Heart right ventricle (tissue), 16 donors: Measurements from ENCODE around the gene SPEG. TPM values are rescaled to one million over a fixed set of nuclear protein-coding genes. Genes with fewer than 3 reads are reported as not detected.
A peak's percentile ranks its signal among the peaks of the same experiment; 100 is the strongest.

ENCODE experiments used
- ATAC-seq, 8 donors: fragments of 200-7000 bp; cut with Tn5 transposase; one replicate each; pipeline ENCODE4 v1.9.1; 2020; ENCODE audit warnings: mild to moderate bottlenecking in 8 of 8, moderate library complexity in 8 of 8, moderate number of reproducible peaks in 1 of 8
- DNase-seq, 2 donors: peaks; one replicate each; pipeline ENCODE4 v3.0.0-alpha.2; 2020
- H3K27ac ChIP-seq, 10 donors: fragments of 200-600 bp; sonication (generic) in 2 of 10; one replicate each; pipeline versions ENCODE4 v1.5.0 to v1.8.0; 2020 to 2022; ENCODE audit warnings: mild to moderate bottlenecking in 3 of 10
- H3K27me3 ChIP-seq, 7 donors: fragments of 200-600 bp; one replicate each; pipeline ENCODE4 v1.8.0; 2021 to 2022; ENCODE audit warnings: mild to moderate bottlenecking in 2 of 7
- H3K36me3 ChIP-seq, 9 donors: fragments of 200-600 bp; sonication (generic) in 1 of 9; one replicate each; pipeline versions ENCODE4 v1.5.0 to v1.8.0; 2020 to 2022; ENCODE audit warnings: mild to moderate bottlenecking in 2 of 9
- H3K4me1 ChIP-seq, 9 donors: fragments of 200-600 bp; sonication (generic) in 1 of 9; one replicate each; pipeline versions ENCODE4 v1.5.0 to v1.8.0; 2020 to 2022; ENCODE audit warnings: mild to moderate bottlenecking in 4 of 9
- H3K4me3 ChIP-seq, 10 donors: fragments of 200-600 bp; sonication (generic) in 2 of 10; one replicate each; pipeline versions ENCODE4 v1.5.0 to v1.8.0; 2020 to 2022; ENCODE audit warnings: mild to moderate bottlenecking in 7 of 10, moderate library complexity in 2 of 10
- H3K9me3 ChIP-seq, 11 donors: fragments of 200-600 bp in 10 of 11; sonication (generic) in 2 of 11; one replicate each; pipeline versions ENCODE4 v1.5.0 to v1.8.0; 2013 to 2022; ENCODE audit warnings: mild to moderate bottlenecking in 2 of 11, control low read depth in 1 of 11, moderate library complexity in 1 of 11
- WGBS, 2 donors: extraction: QIAGEN DNeasy Blood & Tissue Kit; methylation state at CpG; one replicate each; pipeline ENCODE4 v1.1.7; 2013; ENCODE audit warnings: inconsistent platforms in 1 of 2; 5-methylcytosine and 5-hydroxymethylcytosine counted together
- intact Hi-C, 10 donors: fragments of 100-400 bp; cut with DNase I; formaldehyde crosslinking; loops; one replicate each; pipeline versions ENCODE4 v1.11.1 to v1.14.2; 2022
- polyA plus RNA-seq, 2 donors: library from polyadenylated mRNA; stranded (reverse); fragments of 200-250 nt; gene quantifications; one replicate each; pipeline ENCODE4 v1.2.3, GENCODE V29; 2013
- total RNA-seq, 10 donors: library from RNA; stranded (reverse); fragmentation: NEBNext Ultra II Directional in 3 of 10; extraction: Animal tissue kit (Norgen Biotek cat#: 25700) in 3 of 10; gene quantifications; one replicate each; pipeline versions ENCODE4 v1.2.1 to v1.2.4, GENCODE V29; 2021 to 2023
- TF ChIP-seq, protein P1 (sequence below), 9 donors: fragments of 200-600 bp; sonication (generic) in 2 of 9; IDR thresholded peaks; one replicate each; pipeline versions ENCODE4 v1.5.0 to v1.8.0; 2021 to 2022; ENCODE audit warnings: antibody characterized with exemption in 9 of 9, mild to moderate bottlenecking in 5 of 9, moderate library complexity in 1 of 9
- donor health status: Arrhythmogenic right ventricular cardiomyopathy.
- donor health status: ischemic (EF 13 %, LVEDD 7.1; RV severe dilation, severe dysfunction).
- donor health status: healthy with polysubstance abuse.
- donor health status: DM: no; HTN: yes; CAD: no.
- donor health status: DM: no; HTN: no; CAD: no.
- donor health status: ischemic (EF 25% LVEDD 6.9; RV normal size, moderate dysfunction).
- donor health status: ischemic (EF 25% LVEDD 5.7; RV mildly dilated, moderate dysfunction).
- donor health status: healthy.
- donor health status: DM: yes; HTN: yes; CAD: no.
- donor health status: Ischemic cardiomyopathy.
- donor health status: ischemic (EF 35%, LVEDD 5.7; RV mildly dilated, moderate dysfunction).
- donor health status: nonischemic (EF 11% LVEDD 7.7; RV severe dilation, severe dysfunction).
- donor health status: DM: yes; HTN: yes; CAD: no.
- donor health status: PGD.
- donor health status: ischemic (EF 29% LVEDD 5.4; RV normal size, mild dysfunction).
- donor health status: nonischemic (EF 23%, LVEDD 6.1; RV moderate dilation, normal function).

Gene SPEG
- total and polyA plus RNA-seq, 12 donors = 62.9 to 151 (median 120) TPM

DNA sequence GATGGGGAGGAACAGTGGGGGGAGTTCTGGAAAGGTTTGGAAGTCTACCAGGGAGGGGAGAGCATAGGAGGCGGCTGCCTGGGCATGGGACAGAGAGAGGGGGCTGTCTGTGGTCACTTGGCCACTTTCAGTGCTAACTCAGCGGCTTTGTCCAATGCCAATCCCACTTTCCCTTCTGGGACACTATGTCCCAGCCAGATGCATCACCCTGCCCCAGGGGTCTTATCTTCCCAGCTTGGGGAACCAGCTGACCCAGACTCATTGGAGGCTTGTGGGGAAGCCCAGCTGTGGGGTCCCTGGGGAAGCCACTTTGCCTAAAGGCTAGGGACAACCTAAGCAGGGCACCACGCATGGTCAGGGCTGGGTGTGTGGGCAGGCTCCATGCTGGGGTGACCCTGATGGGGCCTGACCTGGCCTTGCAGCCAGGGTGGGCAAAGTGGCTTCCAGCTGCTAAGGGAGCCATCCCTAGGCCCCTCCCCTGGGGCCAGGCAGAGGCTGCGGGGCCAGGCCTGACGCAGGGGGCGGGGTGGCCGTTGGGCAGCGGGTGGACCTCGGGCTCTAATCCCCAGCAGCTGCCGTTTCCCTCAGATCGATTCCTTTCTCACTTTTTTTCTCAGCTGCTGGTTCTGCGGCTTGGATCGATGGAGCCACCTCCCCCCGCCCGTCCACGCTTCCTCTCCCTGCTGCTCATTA lies 78.0 kb downstream of the SPEG start:
- peaks cover 5 to 50% (median 30%) of the 10 kb centered on the region in 9 donors for H3K4me1 ChIP-seq
- TF ChIP-seq, protein P1, sequence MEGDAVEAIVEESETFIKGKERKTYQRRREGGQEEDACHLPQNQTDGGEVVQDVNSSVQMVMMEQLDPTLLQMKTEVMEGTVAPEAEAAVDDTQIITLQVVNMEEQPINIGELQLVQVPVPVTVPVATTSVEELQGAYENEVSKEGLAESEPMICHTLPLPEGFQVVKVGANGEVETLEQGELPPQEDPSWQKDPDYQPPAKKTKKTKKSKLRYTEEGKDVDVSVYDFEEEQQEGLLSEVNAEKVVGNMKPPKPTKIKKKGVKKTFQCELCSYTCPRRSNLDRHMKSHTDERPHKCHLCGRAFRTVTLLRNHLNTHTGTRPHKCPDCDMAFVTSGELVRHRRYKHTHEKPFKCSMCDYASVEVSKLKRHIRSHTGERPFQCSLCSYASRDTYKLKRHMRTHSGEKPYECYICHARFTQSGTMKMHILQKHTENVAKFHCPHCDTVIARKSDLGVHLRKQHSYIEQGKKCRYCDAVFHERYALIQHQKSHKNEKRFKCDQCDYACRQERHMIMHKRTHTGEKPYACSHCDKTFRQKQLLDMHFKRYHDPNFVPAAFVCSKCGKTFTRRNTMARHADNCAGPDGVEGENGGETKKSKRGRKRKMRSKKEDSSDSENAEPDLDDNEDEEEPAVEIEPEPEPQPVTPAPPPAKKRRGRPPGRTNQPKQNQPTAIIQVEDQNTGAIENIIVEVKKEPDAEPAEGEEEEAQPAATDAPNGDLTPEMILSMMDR (IDR thresholded peaks at IDR 0.05) = no peak
- H3K36me3 ChIP-seq = no peaks in the 10 kb centered on the region
- no peak overlapping the region for H3K27ac ChIP-seq
- H3K27me3 ChIP-seq = peaks cover 0 to 88% (median 60%) of the 10 kb centered on the region in 7 donors
- intact Hi-C loops = no loop called here
- H3K4me3 ChIP-seq = no peak overlapping the region
- 36 to 50% methylated on average over 16 of the region's 16 CpGs for WGBS, 2 donors
- ATAC-seq = no peak
- H3K9me3 ChIP-seq = no peaks in the 10 kb centered on the region
- no peak for DNase-seq

DNA sequence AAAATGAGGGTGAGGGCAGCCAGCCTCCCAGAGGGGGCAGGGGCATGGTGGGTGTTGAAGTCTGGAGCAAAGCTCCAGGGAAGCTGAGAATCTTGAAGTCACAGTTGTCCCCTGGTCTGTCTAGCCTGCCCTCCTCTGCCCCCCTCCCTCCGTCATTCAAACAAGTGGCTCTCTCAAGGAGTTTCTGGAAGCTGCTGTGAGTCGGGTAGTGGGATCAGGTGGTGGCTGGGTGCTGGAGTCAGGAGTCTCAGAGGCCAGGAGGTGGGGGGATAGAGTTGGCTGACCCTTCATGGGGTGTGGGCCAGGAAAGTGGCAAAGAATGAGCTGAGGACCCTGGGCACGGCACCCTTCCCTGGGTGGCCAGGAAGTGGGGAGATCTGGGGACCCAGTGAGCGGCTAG lies 79.1 kb downstream of the SPEG start:
- Histone ChIP-seq H3K9me3 (no peaks in the 10 kb centered on the region), H3K4me3 (peak overlapping the region in 1 of 10 donors; percentile 24), H3K27me3 (peaks cover 0 to 94% (median 60%) of the 10 kb centered on the region in 7 donors), H3K27ac (no peak overlapping the region), H3K36me3 (no peaks in the 10 kb centered on the region), H3K4me1 (peaks cover 5 to 39% (median 25%) of the 10 kb centered on the region in 9 donors)
- ATAC-seq (no peak), DNase-seq (no peak)
- intact Hi-C loops = no loop called here
- WGBS, 2 donors = 10 to 29% methylated on average over 4 of the region's 4 CpGs
- TF ChIP-seq, protein P1 (IDR thresholded peaks at IDR 0.05) = no peak

DNA sequence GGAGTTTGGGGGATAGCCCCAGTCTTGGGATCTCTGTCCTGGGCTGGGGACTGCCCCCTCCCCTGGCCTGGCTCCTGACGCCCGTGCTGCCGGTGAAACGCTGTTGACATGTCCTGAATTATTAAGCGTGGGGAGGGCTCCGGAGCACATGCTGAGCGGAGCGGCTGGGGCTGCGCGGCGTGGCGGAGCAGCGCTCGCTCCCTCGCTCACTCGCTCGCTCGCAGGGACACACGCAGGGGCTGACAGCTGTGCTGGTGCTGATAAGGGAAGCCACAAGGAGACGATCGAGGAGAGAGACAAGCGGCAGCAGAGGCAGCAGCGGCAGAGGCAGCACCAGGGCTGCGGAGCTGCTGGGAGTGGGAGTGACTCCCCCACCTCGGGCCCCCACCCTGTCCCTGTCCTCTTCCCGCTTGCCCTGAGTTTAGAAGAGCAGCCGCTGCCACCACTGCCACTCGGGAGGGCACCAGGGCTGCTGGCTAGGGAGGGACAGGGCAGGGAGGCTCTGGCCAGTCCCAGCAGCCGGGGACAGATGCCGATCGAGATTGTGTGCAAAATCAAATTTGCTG lies 79.6 kb downstream of the SPEG start, which contains the start of gene ASIC4:
ASIC4 (plus strand) TSS at position 287 of the 566 bp plus-strand sequence; CDS start at position 530, 243 bp downstream.
- intact Hi-C loops = no loop called here
- TF ChIP-seq, protein P1 (IDR thresholded peaks at IDR 0.05) = no peak
- Histone ChIP-seq H3K27me3 (peaks cover 0 to 94% (median 60%) of the 10 kb centered on the region in 7 donors), H3K36me3 (no peaks in the 10 kb centered on the region), H3K9me3 (no peaks in the 10 kb centered on the region), H3K4me3 (peak within 1 kb of the TSS in 3 of 10 donors; percentile 9 to 24 (median 19)), H3K27ac (no peak within 1 kb of the TSS), H3K4me1 (peaks cover 5 to 35% (median 20%) of the 10 kb centered on the region in 9 donors)
- peak in 1 of 2 donors; percentile 23 for DNase-seq
- peak in 6 of 8 donors; percentile 3 to 34 (median 20) for ATAC-seq
- 5% methylated on average over 31 of the region's 31 CpGs for WGBS, 2 donors

DNA sequence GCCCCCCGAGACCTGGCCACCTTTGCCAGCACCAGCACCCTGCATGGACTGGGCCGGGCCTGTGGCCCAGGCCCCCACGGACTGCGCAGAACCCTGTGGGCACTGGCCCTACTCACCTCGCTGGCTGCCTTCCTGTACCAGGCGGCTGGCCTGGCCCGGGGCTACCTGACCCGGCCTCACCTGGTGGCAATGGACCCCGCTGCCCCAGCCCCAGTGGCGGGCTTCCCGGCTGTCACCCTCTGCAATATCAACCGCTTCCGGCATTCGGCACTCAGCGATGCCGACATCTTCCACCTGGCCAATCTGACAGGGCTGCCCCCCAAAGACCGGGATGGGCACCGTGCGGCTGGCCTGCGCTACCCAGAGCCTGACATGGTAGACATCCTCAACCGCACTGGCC lies 80.2 kb downstream of the SPEG start:
- H3K9me3 ChIP-seq = no peaks in the 10 kb centered on the region
- H3K4me3 ChIP-seq = peak overlapping the region in 2 of 10 donors; percentile 9 to 24
- DNase-seq (no peak), ATAC-seq (no peak)
- H3K27me3 ChIP-seq = peaks cover 0 to 93% (median 60%) of the 10 kb centered on the region in 7 donors
- intact Hi-C loops = no loop called here
- WGBS, 2 donors = 77 to 78% methylated on average over 21 of the region's 21 CpGs
- H3K27ac ChIP-seq = no peak overlapping the region
- peaks cover 5 to 35% (median 15%) of the 10 kb centered on the region in 9 donors for H3K4me1 ChIP-seq
- H3K36me3 ChIP-seq = no peaks in the 10 kb centered on the region
- TF ChIP-seq, protein P1 (IDR thresholded peaks at IDR 0.05) = no peak
